Body of pancreas (tissue), 4 donors: ENCODE results near the gene MACO1.

Source experiments
- CTCF ChIP-seq, 7 experiments: fragments of 450-650 bp in 4 of 7; fragments of 200-600 bp in 3 of 7; sonication (generic) in 3 of 7; IDR thresholded peaks; one replicate each; pipeline ENCODE4 v1.5.1; 2016 to 2019; ENCODE audit warnings: antibody characterized with exemption in 7 of 7
- POLR2A ChIP-seq, 3 donors: fragments of 450-650 bp; IDR thresholded peaks; one replicate each; pipeline ENCODE4 v1.6.1; 2016; ENCODE audit warnings: antibody characterized with exemption in 3 of 3, mild to moderate bottlenecking in 2 of 3

GRCh38 chr1:25451908-25452307, 21.2 kb downstream of the MACO1 start:
- TF ChIP-seq CTCF (IDR thresholded peaks at IDR 0.05) (no peak), POLR2A (IDR thresholded peaks at IDR 0.05) (no peak)
